Measurements from ENCODE around the gene EFNB2. TPM values are rescaled to one million over a fixed set of nuclear protein-coding genes. Genes with fewer than 3 reads are reported as not detected.

EFNB2 gene
- total and polyA plus RNA-seq, 2 of the 8 experiments (the other 6 are each of a cell fraction or from before 2014, with no cell fraction given) = 8.2 to 12.0 TPM

GRCh38 chr13:106520251-106521054 is 15.0 kb downstream of the EFNB2 start:
- POLR2A ChIA-PET (ENCODE audit: partially characterized antibody) = no interaction called here
- Histone ChIP-seq H3K9me3 (ENCODE audit: insufficient read depth in 2 of 2, low read depth in 1 of 2, low read length in 1 of 2) (no peaks in the 10 kb centered on the region), H4K5ac (ENCODE audit: insufficient read length, low read depth, low read length) (no peak overlapping the region), H3K4me3 (ENCODE audit: extremely low read depth in 1 of 4, insufficient read depth in 2 of 4, low read depth in 3 of 4, low read length in 4 of 4) (no peak overlapping the region), H2AK5ac (ENCODE audit: low read depth, low read length) (no peak overlapping the region), H3K9ac (replicated peaks in 1 of 4; ENCODE audit: extremely low read depth in 1 of 4, low read depth in 3 of 4, low read length in 3 of 4) (no peak overlapping the region), H3K4me1 (replicated peaks in 1 of 4; ENCODE audit: control insufficient read depth in 3 of 4, insufficient read depth in 4 of 4, low read length in 3 of 4) (peaks cover 3 to 17% (median 7%) of the 10 kb centered on the region in 4 experiments; a peak in 5 of 7 replicates), H4K20me1 (replicated peaks in 1 of 2; ENCODE audit: control insufficient read depth in 1 of 2, insufficient read depth in 2 of 2, low read length in 2 of 2) (peaks cover 0 to 5% of the 10 kb centered on the region in 2 experiments), H2BK12ac (ENCODE audit: low read depth, low read length) (no peak overlapping the region), H3K27ac (ENCODE audit: low read depth, low read length) (no peak overlapping the region), H3K18ac (ENCODE audit: extremely low read depth, low read length) (no peak overlapping the region; the same call in 1 of the 2 replicates), H4K91ac (replicated peaks; ENCODE audit: insufficient read length, low read length) (no peak overlapping the region), H2AFZ (ENCODE audit: low read length) (no peak overlapping the region), H3K4me2 (ENCODE audit: insufficient read depth in 1 of 2, low read depth in 2 of 2, low read length in 2 of 2) (peak overlapping the region in 1 of 2 experiments; percentile 17; a peak in 2 of 4 replicates), H2BK120ac (replicated peaks; ENCODE audit: low read depth, low read length) (no peak overlapping the region), H2BK5ac (ENCODE audit: low read depth, low read length) (no peak overlapping the region), H4K8ac (ENCODE audit: extremely low read depth, insufficient read depth, low read length) (no peak overlapping the region), H3K36me3 (ENCODE audit: control insufficient read depth in 2 of 4, insufficient read depth in 4 of 4, low read length in 3 of 4) (no peaks in the 10 kb centered on the region), H3K14ac (ENCODE audit: insufficient read length) (no peak overlapping the region), H3K27me3 (replicated peaks in 1 of 4; ENCODE audit: control insufficient read depth in 3 of 4, extremely low read depth in 1 of 4, insufficient read depth in 3 of 4, low read length in 3 of 4) (no peaks in the 10 kb centered on the region), H3K79me2 (ENCODE audit: control insufficient read depth in 1 of 2, insufficient read depth in 2 of 2, low read length in 2 of 2) (peaks cover 0 to 75% of the 10 kb centered on the region in 2 experiments; a peak in 2 of 4 replicates), H3K23me2 (ENCODE audit: low read depth, low read length) (no peaks in the 10 kb centered on the region), H3K23ac (ENCODE audit: insufficient read length) (no peak overlapping the region), H2BK15ac (ENCODE audit: low read length) (no peak overlapping the region), H3K56ac (replicated peaks; ENCODE audit: insufficient read length, low read depth, low read length) (no peak overlapping the region), H2BK20ac (ENCODE audit: low read length) (no peak overlapping the region; the same call in 1 of the 2 replicates), H3K4ac (replicated peaks; ENCODE audit: insufficient read length, low read depth, low read length) (no peak overlapping the region), H3K79me1 (ENCODE audit: low read depth, low read length) (no peaks in the 10 kb centered on the region; the same call in 1 of the 2 replicates)
- TF ChIP-seq SP4 (IDR thresholded peaks at IDR 0.05; ENCODE audit: low read length) (no peak), CREB1 (IDR thresholded peaks at IDR 0.05) (no peak), RAD21 (IDR thresholded peaks at IDR 0.05 in 1 of 2, conservative IDR thresholded peaks at IDR 0.05 in 1 of 2; ENCODE audit: low read depth in 2 of 2, low read length in 2 of 2) (peak; percentile 49 to 50)
- TF ChIP-seq, protein P1, sequence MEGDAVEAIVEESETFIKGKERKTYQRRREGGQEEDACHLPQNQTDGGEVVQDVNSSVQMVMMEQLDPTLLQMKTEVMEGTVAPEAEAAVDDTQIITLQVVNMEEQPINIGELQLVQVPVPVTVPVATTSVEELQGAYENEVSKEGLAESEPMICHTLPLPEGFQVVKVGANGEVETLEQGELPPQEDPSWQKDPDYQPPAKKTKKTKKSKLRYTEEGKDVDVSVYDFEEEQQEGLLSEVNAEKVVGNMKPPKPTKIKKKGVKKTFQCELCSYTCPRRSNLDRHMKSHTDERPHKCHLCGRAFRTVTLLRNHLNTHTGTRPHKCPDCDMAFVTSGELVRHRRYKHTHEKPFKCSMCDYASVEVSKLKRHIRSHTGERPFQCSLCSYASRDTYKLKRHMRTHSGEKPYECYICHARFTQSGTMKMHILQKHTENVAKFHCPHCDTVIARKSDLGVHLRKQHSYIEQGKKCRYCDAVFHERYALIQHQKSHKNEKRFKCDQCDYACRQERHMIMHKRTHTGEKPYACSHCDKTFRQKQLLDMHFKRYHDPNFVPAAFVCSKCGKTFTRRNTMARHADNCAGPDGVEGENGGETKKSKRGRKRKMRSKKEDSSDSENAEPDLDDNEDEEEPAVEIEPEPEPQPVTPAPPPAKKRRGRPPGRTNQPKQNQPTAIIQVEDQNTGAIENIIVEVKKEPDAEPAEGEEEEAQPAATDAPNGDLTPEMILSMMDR (IDR thresholded peaks at IDR 0.05; ENCODE audit: control extremely low read depth in 1 of 3, insufficient read depth in 1 of 3, low read depth in 1 of 3, low read length in 3 of 3) = peak in 1 of 3 experiments; percentile 30; a peak in 2 of 4 replicates
- FAIRE-seq (peak; percentile 19), DNase-seq (ENCODE audit: low read depth in 1 of 2, low spot score in 2 of 2) (no peak)
- WGBS, 2 experiments (ENCODE audit: extremely low coverage in 1 of 2, insufficient coverage in 1 of 2, insufficient read length in 1 of 2, insufficient replicate concordance in 2 of 2, low coverage in 1 of 2, low lambda C conversion rate in 2 of 2, missing lambda C conversion rate in 1 of 2) = 72% methylated on average over 12 of the region's 12 CpGs; no CpG with 5 or more reads in 1 of the 2 experiments
- CTCF ChIA-PET (ENCODE audit: partially characterized antibody) = interaction anchor here (1.0 to 1.6 kb wide), 3 partner anchors 9 to 439 kb away, joined by 3 to 4 read pairs (median 3); no protein-coding TSS in a partner anchor

Data from H1 (cell line).